Sigmoid colon (tissue), 7 donors: ENCODE data around the gene TCERG1L. TPM values are rescaled to one million over a fixed set of nuclear protein-coding genes. Genes with fewer than 3 reads are reported as not detected.

ENCODE experiments used
- DNase-seq: peaks from one replicate; pipeline ENCODE4 v3.0.0-alpha.2; 2019
- H3K27ac ChIP-seq, 4 donors: fragments of 200-600 bp; sonication (generic); one replicate each; pipeline ENCODE4 v1.5.1; 2016 to 2019; ENCODE audit warnings: mild to moderate bottlenecking in 1 of 4
- H3K27me3 ChIP-seq, 3 donors: fragments of 200-600 bp; sonication (generic); one replicate each; pipeline ENCODE4 v1.5.1; 2019; ENCODE audit warnings: mild to moderate bottlenecking in 1 of 3
- H3K36me3 ChIP-seq, 4 donors: fragments of 200-600 bp; sonication (generic); one replicate each; pipeline ENCODE4 v1.5.1; 2016 to 2019
- H3K4me1 ChIP-seq, 4 donors: fragments of 200-600 bp; sonication (generic); one replicate each; pipeline ENCODE4 v1.5.1; 2017 to 2019
- H3K4me3 ChIP-seq, 4 donors: fragments of 200-600 bp; sonication (generic); one replicate each; pipeline ENCODE4 v1.5.1; 2017 to 2019; ENCODE audit warnings: mild to moderate bottlenecking in 2 of 4, moderate library complexity in 1 of 4
- H3K9me3 ChIP-seq, 4 donors: fragments of 200-600 bp in 3 of 4; sonication (generic) in 3 of 4; one replicate each; pipeline versions ENCODE4 v1.5.1 to v1.6.1; 2013 to 2019
- CTCF ChIP-seq, 4 experiments: fragments of 450-650 bp in 3 of 4; fragments of 200-600 bp in 1 of 4; IDR thresholded peaks; one replicate each; pipeline ENCODE4 v1.5.1; 2016 to 2019; ENCODE audit warnings: antibody characterized with exemption in 4 of 4, mild to moderate bottlenecking in 3 of 4, moderate library complexity in 2 of 4
- EP300 ChIP-seq, 4 donors: sonication (generic); formaldehyde crosslinking; IDR thresholded peaks; one replicate each; pipeline ENCODE4 v1.6.1; 2017; ENCODE audit warnings: antibody characterized with exemption in 4 of 4
- POLR2A ChIP-seq, 2 donors: fragments of 450-650 bp; IDR thresholded peaks; one replicate each; pipeline ENCODE4 v1.6.1; 2016; ENCODE audit warnings: antibody characterized with exemption in 2 of 2, mild to moderate bottlenecking in 2 of 2, moderate library complexity in 2 of 2
- POLR2AphosphoS5 ChIP-seq, 4 donors: sonication (generic); formaldehyde crosslinking; IDR thresholded peaks; one replicate each; pipeline ENCODE4 v1.6.1; 2017; ENCODE audit warnings: antibody characterized with exemption in 4 of 4
- WGBS, 2 donors: extraction: QIAGEN DNeasy Blood & Tissue Kit; methylation state at CpG; one replicate each; pipeline ENCODE4 v1.1.7; 2013; 5-methylcytosine and 5-hydroxymethylcytosine counted together
- intact Hi-C: fragments of 100-400 bp; cut with DNase I; formaldehyde crosslinking; loops from one replicate; pipeline ENCODE4 v1.15.1; 2023
- polyA plus RNA-seq, 3 donors: library from polyadenylated mRNA; stranded (reverse); fragments of 200-250 nt; gene quantifications; one replicate each; pipeline ENCODE4 v1.2.3, GENCODE V29; 2013
- total RNA-seq, 4 donors: library from RNA; depleted of rRNA; stranded (reverse); fragments of >200 nt; gene quantifications; one replicate each; pipeline ENCODE4 v1.1.0, GENCODE V29; 2016
- donor health status: healthy with polysubstance abuse.
- donor health status: Bipolar disorder and iron deficiency.
- donor health status: healthy.

Gene TCERG1L
- total and polyA plus RNA-seq, 7 donors: under 0.01 to 0.55 (median 0.10) TPM; not detected in 4

- Histone ChIP-seq H3K4me1 (no peaks in the 10 kb centered on the region), H3K9me3 (no peaks in the 10 kb centered on the region), H3K27me3 (no peaks in the 10 kb centered on the region), H3K4me3 (no peak overlapping the region), H3K36me3 (no peaks in the 10 kb centered on the region), H3K27ac (no peak overlapping the region)
- intact Hi-C loops: no loop called here
- TF ChIP-seq EP300 (IDR thresholded peaks at IDR 0.05) (no peak), POLR2AphosphoS5 (IDR thresholded peaks at IDR 0.05) (no peak), CTCF (IDR thresholded peaks at IDR 0.05) (no peak), POLR2A (IDR thresholded peaks at IDR 0.05) (no peak)
- WGBS, 2 donors: 87 to 88% methylated on average over 12 of the region's 12 CpGs
- DNase-seq: no peak
Measured at GRCh38 chr10:131135716-131136115, 175.8 kb downstream of the TCERG1L start.

- intact Hi-C loops: no loop called here
- no peak for DNase-seq
- whole genome bisulfite sequencing, 2 donors: 70 to 82% methylated on average over 7 of the region's 7 CpGs
- no peaks in the 10 kb centered on the region for H3K27me3 ChIP-seq
- no peaks in the 10 kb centered on the region for H3K9me3 ChIP-seq
- no peak overlapping the region for H3K4me3 ChIP-seq
- TF ChIP-seq EP300 (IDR thresholded peaks at IDR 0.05) (no peak), CTCF (IDR thresholded peaks at IDR 0.05) (no peak), POLR2AphosphoS5 (IDR thresholded peaks at IDR 0.05) (no peak), POLR2A (IDR thresholded peaks at IDR 0.05) (no peak)
- H3K4me1 ChIP-seq: no peaks in the 10 kb centered on the region
- no peak overlapping the region for H3K27ac ChIP-seq
- no peaks in the 10 kb centered on the region for H3K36me3 ChIP-seq
Measured at GRCh38 chr10:131134651-131135050, 176.9 kb downstream of the TCERG1L start.

- no peak overlapping the region for H3K4me3 ChIP-seq
- H3K9me3 ChIP-seq: no peaks in the 10 kb centered on the region
- intact Hi-C loops: no loop called here
- WGBS, 2 donors: 68 to 86% methylated on average over 7 of the region's 7 CpGs
- no peaks in the 10 kb centered on the region for H3K36me3 ChIP-seq
- H3K4me1 ChIP-seq: no peaks in the 10 kb centered on the region
- TF ChIP-seq POLR2AphosphoS5 (IDR thresholded peaks at IDR 0.05) (no peak), POLR2A (IDR thresholded peaks at IDR 0.05) (no peak), CTCF (IDR thresholded peaks at IDR 0.05) (no peak), EP300 (IDR thresholded peaks at IDR 0.05) (no peak)
- no peak overlapping the region for H3K27ac ChIP-seq
- no peak for DNase-seq
- H3K27me3 ChIP-seq: no peaks in the 10 kb centered on the region
Measured at GRCh38 chr10:131134001-131134576, 177.4 kb downstream of the TCERG1L start.

- no peak for TF ChIP-seq POLR2A (IDR thresholded peaks at IDR 0.05)
- no peak for TF ChIP-seq POLR2AphosphoS5 (IDR thresholded peaks at IDR 0.05)
- TF ChIP-seq EP300 (IDR thresholded peaks at IDR 0.05): no peak
- TF ChIP-seq CTCF (IDR thresholded peaks at IDR 0.05): no peak
- no peak overlapping the region for H3K27ac ChIP-seq
- no peaks in the 10 kb centered on the region for H3K36me3 ChIP-seq
- H3K4me3 ChIP-seq: no peak overlapping the region
- no peak for DNase-seq
- intact Hi-C loops: no loop called here
- H3K27me3 ChIP-seq: no peaks in the 10 kb centered on the region
- WGBS, 2 donors: 62 to 78% methylated on average over 8 of the region's 8 CpGs
- H3K9me3 ChIP-seq: no peaks in the 10 kb centered on the region
- no peaks in the 10 kb centered on the region for H3K4me1 ChIP-seq
Measured at GRCh38 chr10:131132681-131133080, 178.8 kb downstream of the TCERG1L start.
